ENCODE results near the gene ATP8A1.

ATP8A1 gene

GRCh38 chr4:42397635-42398170 lies 259.2 kb downstream of the ATP8A1 start:
- no peak for TF ChIP-seq TAF1 (IDR thresholded peaks at IDR 0.05; ENCODE audit: low read depth, low read length)
- TF ChIP-seq POLR2A (IDR thresholded peaks at IDR 0.05; ENCODE audit: low read depth, low read length), result no peak
- no peak for TF ChIP-seq PAX5 (IDR thresholded peaks at IDR 0.05; ENCODE audit: insufficient read depth, low read length, severe bottlenecking)
- no peak for TF ChIP-seq POU2F2 (IDR thresholded peaks at IDR 0.05; ENCODE audit: low read depth, low read length)
- no peak for TF ChIP-seq POLR2AphosphoS5 (IDR thresholded peaks at IDR 0.05; ENCODE audit: low read depth, low read length)
- TF ChIP-seq SPI1 (IDR thresholded peaks at IDR 0.05; ENCODE audit: low read depth, low read length), result no peak
- DNase-seq (ENCODE audit: insufficient read length, low spot score), result peak; percentile 39
- peak; percentile 45 for FAIRE-seq

- DNase-seq (ENCODE audit: insufficient read length, low spot score) (peak; percentile 25), FAIRE-seq (peak; percentile 88)
These were observed 259.9 kb downstream of the ATP8A1 start, which contains the start of gene SHISA3 for GRCh38 chr4:42396752-42397634. Gene SHISA3 (plus strand): TSS chr4:42397488. CDS start chr4:42398057, 569 bp downstream.

GRCh38 chr4:42396361-42396751 lies 260.5 kb downstream of the ATP8A1 start:
- no peak for TF ChIP-seq POLR2AphosphoS5 (IDR thresholded peaks at IDR 0.05; ENCODE audit: low read depth, low read length)
- TF ChIP-seq POU2F2 (IDR thresholded peaks at IDR 0.05; ENCODE audit: low read depth, low read length), result no peak
- FAIRE-seq, result no peak
- no peak for DNase-seq (ENCODE audit: insufficient read length, low spot score)

More at GRCh38 chr4:42396752-42397634, 259.9 kb downstream of the ATP8A1 start, which contains the start of gene SHISA3:
- TF ChIP-seq TAF1 (IDR thresholded peaks at IDR 0.05; ENCODE audit: low read depth, low read length), result no peak
- no peak for TF ChIP-seq POU2F2 (IDR thresholded peaks at IDR 0.05; ENCODE audit: low read depth, low read length)
- no peak for TF ChIP-seq SPI1 (IDR thresholded peaks at IDR 0.05; ENCODE audit: low read depth, low read length)
- TF ChIP-seq POLR2AphosphoS5 (IDR thresholded peaks at IDR 0.05; ENCODE audit: low read depth, low read length), result no peak
- TF ChIP-seq PAX5 (IDR thresholded peaks at IDR 0.05; ENCODE audit: insufficient read depth, low read length, severe bottlenecking), result no peak

GRCh38 chr4:42395595-42395994 lies 261.3 kb downstream of the ATP8A1 start:
- FAIRE-seq (no peak), DNase-seq (ENCODE audit: insufficient read length, low spot score) (no peak)
- no peak for TF ChIP-seq TAF1 (IDR thresholded peaks at IDR 0.05; ENCODE audit: low read depth, low read length)
- no peak for TF ChIP-seq POLR2AphosphoS5 (IDR thresholded peaks at IDR 0.05; ENCODE audit: low read depth, low read length)
- no peak for TF ChIP-seq PAX5 (IDR thresholded peaks at IDR 0.05; ENCODE audit: insufficient read depth, low read length, severe bottlenecking)
- TF ChIP-seq POLR2A (IDR thresholded peaks at IDR 0.05; ENCODE audit: low read depth, low read length), result no peak
- no peak for TF ChIP-seq POU2F2 (IDR thresholded peaks at IDR 0.05; ENCODE audit: low read depth, low read length)
- no peak for TF ChIP-seq SPI1 (IDR thresholded peaks at IDR 0.05; ENCODE audit: low read depth, low read length)

- FAIRE-seq, result peak; percentile 51
- DNase-seq (ENCODE audit: insufficient read length, low spot score), result no peak
- TF ChIP-seq PAX5 (IDR thresholded peaks at IDR 0.05; ENCODE audit: insufficient read depth, low read length, severe bottlenecking), result no peak
- TF ChIP-seq POLR2A (IDR thresholded peaks at IDR 0.05; ENCODE audit: low read depth, low read length), result no peak
- TF ChIP-seq SPI1 (IDR thresholded peaks at IDR 0.05; ENCODE audit: low read depth, low read length), result peak; percentile 89
- no peak for TF ChIP-seq TAF1 (IDR thresholded peaks at IDR 0.05; ENCODE audit: low read depth, low read length)
- TF ChIP-seq POLR2AphosphoS5 (IDR thresholded peaks at IDR 0.05; ENCODE audit: low read depth, low read length), result no peak
- TF ChIP-seq POU2F2 (IDR thresholded peaks at IDR 0.05; ENCODE audit: low read depth, low read length), result no peak
These were observed 264.5 kb downstream of the ATP8A1 start for GRCh38 chr4:42392436-42392835.

GRCh38 chr4:42391981-42392380 lies 264.9 kb downstream of the ATP8A1 start:
- DNase-seq (ENCODE audit: insufficient read length, low spot score), result no peak
- TF ChIP-seq POU2F2 (IDR thresholded peaks at IDR 0.05; ENCODE audit: low read depth, low read length), result no peak
- TF ChIP-seq TAF1 (IDR thresholded peaks at IDR 0.05; ENCODE audit: low read depth, low read length), result no peak
- no peak for TF ChIP-seq POLR2AphosphoS5 (IDR thresholded peaks at IDR 0.05; ENCODE audit: low read depth, low read length)
- TF ChIP-seq POLR2A (IDR thresholded peaks at IDR 0.05; ENCODE audit: low read depth, low read length), result no peak
- TF ChIP-seq PAX5 (IDR thresholded peaks at IDR 0.05; ENCODE audit: insufficient read depth, low read length, severe bottlenecking), result no peak
- TF ChIP-seq SPI1 (IDR thresholded peaks at IDR 0.05; ENCODE audit: low read depth, low read length), result no peak
- FAIRE-seq, result peak; percentile 63

GRCh38 chr4:42391355-42391664 lies 265.6 kb downstream of the ATP8A1 start:
- no peak for TF ChIP-seq SPI1 (IDR thresholded peaks at IDR 0.05; ENCODE audit: low read depth, low read length)
- no peak for DNase-seq (ENCODE audit: insufficient read length, low spot score)
- peak; percentile 41 for FAIRE-seq

- TF ChIP-seq TAF1 (IDR thresholded peaks at IDR 0.05; ENCODE audit: low read depth, low read length), result no peak
- no peak for TF ChIP-seq SPI1 (IDR thresholded peaks at IDR 0.05; ENCODE audit: low read depth, low read length)
- TF ChIP-seq POLR2AphosphoS5 (IDR thresholded peaks at IDR 0.05; ENCODE audit: low read depth, low read length), result no peak
- no peak for TF ChIP-seq POLR2A (IDR thresholded peaks at IDR 0.05; ENCODE audit: low read depth, low read length)
- TF ChIP-seq POU2F2 (IDR thresholded peaks at IDR 0.05; ENCODE audit: low read depth, low read length), result no peak
- no peak for TF ChIP-seq PAX5 (IDR thresholded peaks at IDR 0.05; ENCODE audit: insufficient read depth, low read length, severe bottlenecking)
- DNase-seq (ENCODE audit: insufficient read length, low spot score) (no peak), FAIRE-seq (peak; percentile 55)
These were observed 266.1 kb downstream of the ATP8A1 start for GRCh38 chr4:42390622-42391354.

GRCh38 chr4:42385516-42385915 lies 271.4 kb downstream of the ATP8A1 start:
- TF ChIP-seq POLR2A (IDR thresholded peaks at IDR 0.05; ENCODE audit: low read depth, low read length), result no peak
- TF ChIP-seq TAF1 (IDR thresholded peaks at IDR 0.05; ENCODE audit: low read depth, low read length), result no peak
- TF ChIP-seq SPI1 (IDR thresholded peaks at IDR 0.05; ENCODE audit: low read depth, low read length), result no peak
- TF ChIP-seq PAX5 (IDR thresholded peaks at IDR 0.05; ENCODE audit: insufficient read depth, low read length, severe bottlenecking), result no peak
- no peak for TF ChIP-seq POLR2AphosphoS5 (IDR thresholded peaks at IDR 0.05; ENCODE audit: low read depth, low read length)
- no peak for TF ChIP-seq POU2F2 (IDR thresholded peaks at IDR 0.05; ENCODE audit: low read depth, low read length)
- FAIRE-seq (no peak), DNase-seq (ENCODE audit: insufficient read length, low spot score) (no peak)
